ENCODE measurements around the gene ZNF264. TPM values are rescaled to one million over a fixed set of nuclear protein-coding genes. Genes with fewer than 3 reads are reported as not detected.

Gene ZNF264
- total and polyA plus RNA-seq, 2 donors from 2014 or later: 4.0 to 52.3 TPM

- DNase-seq: no peak
- TF ChIP-seq, protein P1, sequence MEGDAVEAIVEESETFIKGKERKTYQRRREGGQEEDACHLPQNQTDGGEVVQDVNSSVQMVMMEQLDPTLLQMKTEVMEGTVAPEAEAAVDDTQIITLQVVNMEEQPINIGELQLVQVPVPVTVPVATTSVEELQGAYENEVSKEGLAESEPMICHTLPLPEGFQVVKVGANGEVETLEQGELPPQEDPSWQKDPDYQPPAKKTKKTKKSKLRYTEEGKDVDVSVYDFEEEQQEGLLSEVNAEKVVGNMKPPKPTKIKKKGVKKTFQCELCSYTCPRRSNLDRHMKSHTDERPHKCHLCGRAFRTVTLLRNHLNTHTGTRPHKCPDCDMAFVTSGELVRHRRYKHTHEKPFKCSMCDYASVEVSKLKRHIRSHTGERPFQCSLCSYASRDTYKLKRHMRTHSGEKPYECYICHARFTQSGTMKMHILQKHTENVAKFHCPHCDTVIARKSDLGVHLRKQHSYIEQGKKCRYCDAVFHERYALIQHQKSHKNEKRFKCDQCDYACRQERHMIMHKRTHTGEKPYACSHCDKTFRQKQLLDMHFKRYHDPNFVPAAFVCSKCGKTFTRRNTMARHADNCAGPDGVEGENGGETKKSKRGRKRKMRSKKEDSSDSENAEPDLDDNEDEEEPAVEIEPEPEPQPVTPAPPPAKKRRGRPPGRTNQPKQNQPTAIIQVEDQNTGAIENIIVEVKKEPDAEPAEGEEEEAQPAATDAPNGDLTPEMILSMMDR (IDR thresholded peaks at IDR 0.05; ENCODE audit: borderline replicate concordance, extremely low read depth, insufficient read depth): no peak
- H3K4me1 ChIP-seq (ENCODE audit: control insufficient read depth in 2 of 3, insufficient read depth in 2 of 3, low read depth in 1 of 3, low read length in 3 of 3): no peaks in the 10 kb centered on the region
- H3K9me3 ChIP-seq (ENCODE audit: control insufficient read depth in 2 of 3, insufficient read depth in 1 of 3, low read length in 3 of 3): peaks cover 0 to 3% (median 0%) of the 10 kb centered on the region in 3 donors
- H3K4me3 ChIP-seq (ENCODE audit: low read length in 3 of 3): no peak overlapping the region
- no peaks in the 10 kb centered on the region for H3K36me3 ChIP-seq (ENCODE audit: control insufficient read depth in 2 of 3, insufficient read depth in 3 of 3, low read length in 3 of 3)
- FAIRE-seq: no peak
- intact Hi-C loops (cut with DNase I): no loop called here
- no peak overlapping the region for H3K9ac ChIP-seq (ENCODE audit: low read length in 3 of 3)
- no peaks in the 10 kb centered on the region for H3K27me3 ChIP-seq (ENCODE audit: control insufficient read depth, insufficient read depth, low read length)
- H3K27ac ChIP-seq (ENCODE audit: low read depth in 2 of 2, low read length in 2 of 2): no peak overlapping the region
These were observed 29.2 kb upstream of the ZNF264 start for GRCh38 chr19:57161985-57162539.

GRCh38 chr19:57165846-57166245 lies 25.5 kb upstream of the ZNF264 start:
- H3K36me3 ChIP-seq (ENCODE audit: control insufficient read depth in 2 of 3, insufficient read depth in 3 of 3, low read length in 3 of 3): no peaks in the 10 kb centered on the region
- intact Hi-C loops (cut with DNase I): no loop called here
- H3K4me3 ChIP-seq (ENCODE audit: low read length in 3 of 3): no peak overlapping the region
- TF ChIP-seq, protein P1 (IDR thresholded peaks at IDR 0.05; ENCODE audit: borderline replicate concordance, extremely low read depth, insufficient read depth): no peak
- no peaks in the 10 kb centered on the region for H3K4me1 ChIP-seq (ENCODE audit: control insufficient read depth in 2 of 3, insufficient read depth in 2 of 3, low read depth in 1 of 3, low read length in 3 of 3)
- H3K9me3 ChIP-seq (ENCODE audit: control insufficient read depth in 2 of 3, insufficient read depth in 1 of 3, low read length in 3 of 3): no peaks in the 10 kb centered on the region
- H3K9ac ChIP-seq (ENCODE audit: low read length in 3 of 3): no peak overlapping the region
- H3K27me3 ChIP-seq (ENCODE audit: control insufficient read depth, insufficient read depth, low read length): no peaks in the 10 kb centered on the region
- FAIRE-seq (no peak), DNase-seq (no peak)
- no peak overlapping the region for H3K27ac ChIP-seq (ENCODE audit: low read depth in 2 of 2, low read length in 2 of 2)

- Histone ChIP-seq H3K36me3 (ENCODE audit: control insufficient read depth in 2 of 3, insufficient read depth in 3 of 3, low read length in 3 of 3) (no peaks in the 10 kb centered on the region), H3K4me3 (ENCODE audit: low read length in 3 of 3) (no peak within 1 kb of the TSS), H3K9ac (ENCODE audit: low read length in 3 of 3) (no peak within 1 kb of the TSS), H3K4me1 (ENCODE audit: control insufficient read depth in 2 of 3, insufficient read depth in 2 of 3, low read depth in 1 of 3, low read length in 3 of 3) (no peaks in the 10 kb centered on the region), H3K27me3 (ENCODE audit: control insufficient read depth, insufficient read depth, low read length) (no peaks in the 10 kb centered on the region), H3K27ac (ENCODE audit: low read depth in 2 of 2, low read length in 2 of 2) (no peak within 1 kb of the TSS), H3K9me3 (ENCODE audit: control insufficient read depth in 2 of 3, insufficient read depth in 1 of 3, low read length in 3 of 3) (no peaks in the 10 kb centered on the region)
- FAIRE-seq (no peak), DNase-seq (no peak)
- intact Hi-C loops (cut with DNase I): no loop called here
- TF ChIP-seq, protein P1 (IDR thresholded peaks at IDR 0.05; ENCODE audit: borderline replicate concordance, extremely low read depth, insufficient read depth): no peak
These were observed 23.9 kb upstream of the ZNF264 start, which contains the start of gene DUXA for GRCh38 chr19:57167385-57167784. Gene DUXA (minus strand): TSS chr19:57167485. CDS start chr19:57167443, 42 bp downstream.
